NAMALWA (cell line): ENCODE measurements around the gene POU2AF3.

Experiments
- DNase-seq: peaks from one replicate; pipeline ENCODE4 v3.0.0-alpha.2; 2015; ENCODE audit warnings: low spot score

Gene POU2AF3

DNA sequence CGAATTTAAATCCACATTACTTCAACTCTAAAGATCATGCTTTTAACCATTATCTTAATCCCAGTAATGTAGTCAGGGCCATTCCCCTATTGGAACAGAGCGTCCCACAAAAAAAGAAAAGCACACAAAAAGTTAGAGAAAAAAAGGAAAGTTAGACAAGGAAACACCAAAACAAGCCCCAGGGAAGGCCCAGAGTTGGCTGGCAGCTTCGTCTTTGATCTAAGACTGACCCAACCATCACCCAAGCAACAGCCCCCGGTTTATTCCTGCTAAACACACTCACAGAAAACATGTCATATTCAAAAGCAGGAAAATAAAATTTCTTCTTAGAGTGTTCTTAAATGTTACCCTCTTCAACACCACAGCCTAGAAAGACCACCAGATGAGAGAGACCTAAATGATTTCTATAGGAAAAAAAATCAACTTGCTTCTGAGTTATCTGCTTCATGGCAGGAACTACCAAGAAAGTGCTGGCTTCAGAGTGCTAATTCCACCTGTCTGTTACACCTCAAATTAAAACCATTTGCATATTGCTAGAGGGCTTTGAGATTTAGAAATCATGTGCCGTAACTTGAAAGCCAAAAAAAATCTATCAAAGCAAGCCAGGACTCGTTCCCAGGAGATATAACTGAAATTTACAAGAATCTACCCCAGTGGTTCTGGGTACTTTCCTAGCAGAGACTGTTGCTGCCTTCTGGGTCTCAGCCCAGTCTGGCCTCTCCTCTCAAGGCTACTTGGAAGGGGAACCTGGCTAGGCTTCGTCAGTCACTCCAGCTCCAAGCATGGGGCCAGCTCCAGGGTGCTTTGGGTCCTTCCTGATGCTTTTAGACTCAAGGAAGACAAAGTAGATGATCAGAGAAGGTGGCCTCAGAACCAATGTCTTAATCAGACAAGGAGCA, 31.2 kb downstream of the POU2AF3 start:
- no peak for DNase-seq

DNA sequence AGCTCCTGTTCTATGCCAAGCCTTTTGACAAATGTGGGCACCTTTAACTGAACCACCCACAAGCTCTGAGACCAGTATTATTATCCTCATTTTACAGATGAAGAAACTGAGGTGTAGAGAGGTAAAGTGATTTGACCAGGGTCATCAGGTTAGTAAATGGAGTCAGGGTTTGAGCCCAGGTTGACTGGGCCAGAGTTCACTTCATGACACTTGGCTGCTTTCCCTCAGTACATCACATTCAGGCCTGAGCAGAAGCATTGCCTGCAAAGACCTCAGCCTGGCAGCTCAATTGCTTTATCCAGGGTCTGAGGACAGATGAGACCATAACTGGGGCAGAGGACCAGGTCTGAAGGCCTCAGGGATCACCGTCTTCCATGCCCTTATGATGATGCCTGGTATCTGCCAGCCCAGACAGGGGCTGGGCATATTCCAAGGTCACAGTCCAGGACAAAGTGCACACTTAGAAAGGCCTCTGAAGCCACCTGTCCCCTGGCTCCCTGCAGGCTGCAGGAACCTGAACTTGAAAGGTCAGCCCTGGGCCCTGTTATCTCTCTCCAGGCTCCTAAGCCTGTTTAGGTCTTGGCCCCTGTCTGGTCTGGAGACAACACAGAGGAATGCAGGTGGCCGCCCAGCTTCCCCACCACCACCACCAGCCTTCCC, 32.0 kb downstream of the POU2AF3 start:
- no peak for DNase-seq

GRCh38 chr11:111331711-111332479, 33.5 kb downstream of the POU2AF3 start:
- DNase-seq: no peak

DNA sequence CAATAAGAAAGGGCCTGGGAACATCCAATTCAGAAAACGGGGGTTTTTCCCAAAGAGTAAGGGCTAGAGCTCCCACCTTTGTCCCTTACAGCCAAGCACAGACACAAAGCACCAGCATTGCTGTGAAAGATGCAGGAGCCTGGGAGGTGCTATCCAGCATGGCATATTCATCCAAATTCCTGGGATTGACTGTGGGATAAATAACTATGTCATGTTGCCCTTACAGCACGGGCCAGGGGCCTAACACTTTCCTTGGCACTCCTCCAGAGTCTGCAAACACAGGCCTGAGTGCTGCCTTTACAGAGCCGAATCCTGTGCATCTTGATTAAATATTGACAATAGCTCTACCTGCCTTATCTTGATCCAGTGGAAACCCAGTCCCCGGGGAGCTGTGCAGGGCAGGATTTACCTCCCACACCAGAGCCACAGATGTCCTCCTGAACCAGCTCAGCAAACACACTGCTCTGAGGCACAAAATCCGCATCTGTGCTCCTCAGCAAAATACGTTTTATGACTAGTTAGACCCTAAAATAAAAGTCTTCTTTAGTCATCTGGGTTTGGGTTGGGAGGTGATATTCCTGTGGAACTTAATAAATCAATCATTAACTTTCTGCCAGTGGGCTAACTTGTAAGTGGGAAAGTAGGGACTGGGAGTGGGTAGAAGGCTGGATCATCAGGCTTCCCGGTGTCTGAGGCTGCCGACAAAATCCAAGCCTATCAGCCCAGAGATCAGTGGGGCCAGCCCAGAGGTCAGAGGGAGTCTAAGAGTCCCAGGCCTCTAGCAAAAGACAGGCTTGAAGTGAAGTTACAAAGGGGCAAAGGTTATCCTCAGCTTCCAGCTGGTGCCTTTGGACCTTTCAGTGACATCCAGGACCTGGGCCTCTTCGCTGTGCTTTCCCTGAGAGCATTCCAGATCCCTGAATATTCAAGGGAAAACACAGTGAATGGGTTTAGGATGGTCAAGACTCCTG, 36.5 kb downstream of the POU2AF3 start:
- DNase-seq: no peak

DNA sequence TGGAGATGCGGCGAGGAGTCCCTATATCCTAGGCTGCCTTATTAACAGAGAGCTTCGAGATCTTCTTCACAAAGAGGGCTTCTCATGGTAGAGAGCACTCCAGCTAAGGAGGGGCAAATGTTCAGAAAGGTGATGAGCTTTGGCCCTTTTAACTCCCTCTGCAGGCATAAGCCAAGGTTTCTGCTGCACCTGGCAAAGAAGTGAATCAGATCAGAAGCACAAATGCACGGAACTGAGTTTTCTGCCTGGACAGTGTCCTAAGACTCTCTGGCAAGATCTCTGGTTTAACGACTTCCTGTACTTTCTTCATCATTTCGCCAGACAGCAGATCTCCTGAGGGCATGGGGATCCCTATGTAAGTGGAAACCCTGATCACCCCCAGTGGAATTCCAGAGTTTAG, 37.2 kb downstream of the POU2AF3 start:
- DNase-seq: no peak

GRCh38 chr11:111336062-111336461, 37.7 kb downstream of the POU2AF3 start:
- DNase-seq: no peak

GRCh38 chr11:111336582-111337256, 38.4 kb downstream of the POU2AF3 start:
- no peak for DNase-seq

DNA sequence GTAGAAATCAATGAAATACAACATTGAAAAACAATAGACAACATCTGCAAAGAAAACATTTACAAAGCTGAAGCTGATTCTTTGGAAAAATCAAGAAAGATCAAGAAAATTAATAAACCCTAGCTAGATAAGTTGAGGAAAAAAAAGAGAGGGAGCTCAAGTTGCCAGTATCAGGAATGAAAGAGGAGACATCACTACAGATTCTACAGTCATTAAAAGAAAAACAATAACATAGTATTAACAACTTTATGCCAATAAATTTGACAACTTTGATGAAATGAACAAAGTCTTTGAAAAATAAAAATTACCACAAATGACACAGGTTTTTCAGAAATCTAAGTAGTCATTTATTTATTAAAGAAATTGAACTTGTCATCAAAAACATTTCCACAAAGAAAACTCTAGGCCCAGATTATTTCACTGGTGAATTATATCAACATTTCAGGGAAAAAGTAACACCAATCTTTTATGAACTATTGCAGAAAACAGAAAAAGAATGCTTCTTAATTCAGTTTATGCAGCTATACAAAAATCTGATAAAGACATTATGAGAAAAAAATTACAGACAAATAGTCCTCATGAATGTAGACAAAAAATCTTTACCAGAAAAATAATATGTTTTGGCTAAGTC, 41.5 kb downstream of the POU2AF3 start:
- DNase-seq: no peak

DNA sequence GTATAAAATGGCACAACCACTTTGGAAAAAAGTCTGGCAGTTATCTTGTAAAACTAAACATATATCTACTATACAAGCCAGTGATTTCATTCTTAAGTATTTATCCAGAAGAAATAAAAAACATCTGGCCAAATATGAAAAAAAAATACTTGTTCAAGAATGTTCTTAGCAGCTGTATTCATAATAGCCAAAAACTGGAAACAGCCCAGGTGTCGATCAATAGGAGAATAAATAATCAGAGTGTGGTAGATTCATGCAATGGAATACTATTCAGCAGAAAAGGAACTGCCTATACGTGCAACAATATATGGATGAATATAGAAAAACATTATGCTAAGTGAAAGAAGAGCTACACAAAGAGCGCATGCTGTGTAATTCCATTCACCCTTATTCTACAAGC, 44.0 kb downstream of the POU2AF3 start:
- no peak for DNase-seq

GRCh38 chr11:111344032-111344431, 45.7 kb downstream of the POU2AF3 start:
- no peak for DNase-seq

GRCh38 chr11:111347002-111347722, 48.8 kb downstream of the POU2AF3 start:
- DNase-seq: no peak

DNA sequence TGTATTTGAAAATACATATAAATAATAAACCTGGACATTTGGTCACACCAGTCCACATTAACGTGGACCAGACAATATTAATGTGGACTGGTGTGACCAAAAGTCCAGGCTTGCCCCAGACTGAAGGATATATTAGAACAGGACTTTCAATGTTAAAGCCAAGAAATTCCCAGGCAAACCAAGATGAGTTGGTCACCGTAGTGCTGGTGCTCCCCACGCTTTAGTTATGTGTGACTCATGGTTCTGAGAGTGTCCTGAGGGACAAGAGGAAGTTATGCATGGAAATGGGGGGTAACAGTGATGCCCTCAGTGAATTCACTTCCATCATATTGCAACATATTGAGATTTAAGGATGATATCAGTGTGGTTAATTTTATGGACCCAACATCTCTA, 49.4 kb downstream of the POU2AF3 start:
- DNase-seq: no peak

DNA sequence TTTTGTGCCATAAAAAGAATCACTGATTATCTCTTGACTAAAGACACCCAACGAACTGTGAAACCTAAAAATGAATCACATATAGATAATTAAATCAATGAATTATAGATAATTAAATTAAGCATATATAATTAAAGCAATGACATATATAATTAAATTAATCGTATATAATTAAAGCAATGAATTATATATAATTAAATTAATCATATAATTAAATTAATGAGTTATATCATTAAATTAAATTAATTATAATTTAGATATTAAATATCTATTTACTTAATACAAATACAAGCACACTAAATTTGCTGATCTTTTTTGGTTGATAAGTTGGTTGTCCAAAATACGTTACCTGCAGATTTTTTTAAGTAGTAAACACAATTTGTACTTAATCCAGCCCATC, 49.8 kb downstream of the POU2AF3 start:
- no peak for DNase-seq

- DNase-seq: no peak
Measured at GRCh38 chr11:111349191-111349695, 50.9 kb downstream of the POU2AF3 start.

GRCh38 chr11:111350811-111351210, 52.5 kb downstream of the POU2AF3 start:
- DNase-seq: no peak

- no peak for DNase-seq
Measured at GRCh38 chr11:111351374-111352055, 53.2 kb downstream of the POU2AF3 start.

DNA sequence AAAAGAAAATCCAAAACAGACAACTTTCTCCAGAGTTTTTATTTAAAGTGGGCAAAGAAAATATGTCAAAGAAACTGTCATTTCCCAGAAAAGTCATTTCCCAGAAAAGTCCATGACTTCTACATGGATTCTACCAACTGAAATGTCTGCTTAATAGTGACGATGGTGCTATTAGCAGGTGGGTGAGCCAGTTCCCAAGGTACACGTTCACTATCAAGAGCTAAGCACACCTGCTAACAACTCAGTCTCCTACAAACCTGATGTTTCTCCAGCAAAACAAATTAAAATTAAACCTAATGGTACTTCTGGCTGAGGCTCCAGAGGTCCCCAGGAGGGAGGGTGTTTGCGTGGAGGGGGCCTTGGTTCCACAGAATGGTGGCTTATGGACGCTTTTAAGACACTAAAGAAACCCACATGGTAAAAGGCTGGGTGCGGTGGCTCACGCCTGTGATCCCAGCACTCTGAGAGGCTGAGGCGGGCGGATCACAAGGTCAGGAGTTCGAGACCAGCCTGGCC, 53.9 kb downstream of the POU2AF3 start:
- no peak for DNase-seq

DNA sequence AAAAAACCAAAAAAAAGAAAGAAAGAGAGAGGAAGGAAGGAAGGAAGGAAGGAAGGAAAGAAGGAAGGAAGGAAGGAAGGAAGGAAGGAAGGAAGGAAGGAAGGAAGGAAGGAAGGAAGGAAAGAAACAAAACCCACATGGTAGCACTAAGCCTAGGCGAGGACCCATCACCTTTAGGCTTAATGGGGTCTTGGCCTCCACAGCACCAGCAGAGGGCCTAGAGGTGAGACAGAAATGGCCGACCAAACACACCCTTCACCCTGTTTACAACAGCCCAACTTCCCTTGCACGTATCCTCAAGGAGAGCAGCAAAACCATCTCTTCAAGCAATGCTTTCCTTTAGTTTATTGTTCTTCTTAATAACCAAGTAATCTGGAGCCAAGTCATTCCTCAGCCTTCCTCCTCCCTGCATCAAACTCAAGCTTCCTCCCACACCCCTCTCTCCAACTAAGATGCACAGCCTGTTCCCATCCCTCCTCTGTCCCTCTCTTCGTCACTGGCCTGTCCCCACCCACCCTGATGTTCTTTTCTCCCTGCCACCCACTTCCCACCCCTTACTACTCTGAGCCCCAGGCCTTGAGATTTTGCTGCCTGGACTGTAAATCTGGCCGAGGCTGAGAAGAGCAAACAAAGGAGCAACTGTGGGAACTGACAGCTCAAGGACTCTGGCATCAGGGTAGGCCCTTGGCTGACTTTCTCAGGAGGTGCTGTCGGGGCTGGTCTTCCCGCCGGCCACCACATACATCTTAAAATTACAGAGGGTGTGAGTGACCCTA, 54.8 kb downstream of the POU2AF3 start:
- no peak for DNase-seq
